Stimulated activated CD4-positive, alpha-beta T cell treated with anti-CD3 and anti-CD28 coated beads, TNF-alpha, amount 100 ng/mL, for 4 hours (primary cell): ENCODE data around the gene NR2F2.

ENCODE experiments used
- DNase-seq, 3 experiments: peaks; one replicate each; pipeline ENCODE4 v3.0.0-alpha.2; 2020; ENCODE audit warnings: low read depth in 3 of 3

The NR2F2 gene

GRCh38 chr15:96330450-96331143, at the start of gene NR2F2:
TSS of gene NR2F2 (plus strand) at chr15:96330700. CDS start at chr15:96332106, 1,406 bp downstream.
- peak in 1 of 3 experiments; percentile 15 for DNase-seq

DNA sequence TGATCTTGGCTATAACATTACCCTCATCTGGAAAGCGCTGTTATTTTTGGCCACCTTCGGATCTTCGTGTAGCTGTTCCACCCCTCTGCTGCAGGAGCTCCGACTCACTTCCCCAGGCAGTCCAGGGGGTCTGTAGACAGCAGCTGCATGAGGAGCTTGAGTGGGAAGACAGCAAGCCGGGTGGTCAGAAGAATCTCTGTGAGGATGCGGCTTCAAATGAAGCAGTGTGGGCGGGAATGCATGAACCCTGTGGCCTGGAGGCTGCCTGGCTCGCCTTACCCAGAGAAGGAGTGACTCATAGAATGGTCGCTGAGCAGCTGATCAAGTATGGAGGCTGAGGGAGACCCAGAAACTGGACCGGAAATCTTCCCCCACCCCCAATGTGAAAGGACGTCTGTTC, 45.2 kb upstream of the NR2F2 start:
- DNase-seq = no peak

DNA sequence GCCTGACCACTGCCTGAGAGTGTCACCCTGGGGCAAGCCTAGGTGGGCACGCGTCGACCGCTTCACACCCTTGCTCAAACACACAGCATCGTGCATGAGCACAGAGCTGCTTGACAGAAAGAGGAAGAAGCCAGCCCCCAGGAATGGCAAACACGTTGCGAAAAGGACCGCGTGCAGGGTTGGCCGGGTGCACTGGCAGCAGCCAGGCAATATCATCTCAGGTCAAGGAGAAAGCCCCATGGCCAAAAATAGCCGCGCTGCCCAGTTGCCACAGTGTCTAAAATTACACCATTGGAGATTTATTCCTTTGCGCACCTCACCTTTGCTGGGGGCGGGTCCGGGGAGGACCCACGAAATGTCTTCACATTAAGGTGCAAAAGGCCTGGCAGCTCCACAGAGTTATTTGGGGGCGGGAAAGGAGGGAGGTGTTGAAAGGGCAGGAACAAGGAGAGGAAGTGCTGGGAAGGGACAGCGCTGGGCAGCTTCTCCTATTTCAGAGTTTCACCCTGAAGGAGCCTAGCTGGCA, 44.7 kb upstream of the NR2F2 start:
- no peak for DNase-seq

- no peak for DNase-seq
Observed at GRCh38 chr15:96290679-96291078, 39.8 kb upstream of the NR2F2 start.

DNA sequence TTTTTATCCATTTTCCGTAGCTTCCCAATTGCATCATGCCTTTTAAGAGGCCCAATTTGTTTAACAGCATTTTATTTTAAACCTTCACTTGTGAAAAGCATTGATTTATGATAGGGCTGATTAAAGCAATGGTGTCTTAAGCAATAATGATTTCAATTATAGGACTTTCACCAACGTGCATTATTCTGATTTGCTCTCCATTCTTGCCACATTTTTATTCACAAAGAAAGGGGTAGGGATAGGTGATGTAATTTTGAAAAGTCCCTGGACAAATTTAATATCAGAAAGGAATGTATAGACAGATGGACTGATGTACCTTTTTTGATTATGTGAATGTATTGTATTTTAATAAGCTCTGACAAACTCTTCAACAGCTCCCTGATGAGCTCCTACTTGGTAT, 37.9 kb upstream of the NR2F2 start:
- DNase-seq = no peak

- no peak for DNase-seq
Observed at GRCh38 chr15:96293441-96293840, 37.1 kb upstream of the NR2F2 start.

DNA sequence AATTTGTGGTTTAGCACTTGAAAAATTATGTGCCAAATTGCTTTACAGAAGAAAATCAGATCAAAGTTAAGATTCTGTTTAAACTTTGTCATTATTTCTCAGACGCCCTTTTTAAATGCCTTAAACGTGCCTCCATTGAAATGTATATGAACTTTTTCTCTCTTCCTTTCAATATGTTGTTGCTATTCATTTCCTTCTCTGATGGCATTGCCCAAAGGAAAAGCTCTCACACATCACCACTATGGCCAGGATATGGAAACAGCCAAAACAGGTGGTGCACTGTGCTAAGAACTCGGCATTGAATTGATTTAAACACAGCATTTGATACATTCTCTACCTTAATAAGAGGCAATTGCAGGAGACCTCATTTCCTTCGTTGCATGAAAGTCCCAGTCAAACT, 35.7 kb upstream of the NR2F2 start:
- DNase-seq = no peak

- DNase-seq = no peak
Observed at GRCh38 chr15:96296264-96296663, 34.2 kb upstream of the NR2F2 start.

DNA sequence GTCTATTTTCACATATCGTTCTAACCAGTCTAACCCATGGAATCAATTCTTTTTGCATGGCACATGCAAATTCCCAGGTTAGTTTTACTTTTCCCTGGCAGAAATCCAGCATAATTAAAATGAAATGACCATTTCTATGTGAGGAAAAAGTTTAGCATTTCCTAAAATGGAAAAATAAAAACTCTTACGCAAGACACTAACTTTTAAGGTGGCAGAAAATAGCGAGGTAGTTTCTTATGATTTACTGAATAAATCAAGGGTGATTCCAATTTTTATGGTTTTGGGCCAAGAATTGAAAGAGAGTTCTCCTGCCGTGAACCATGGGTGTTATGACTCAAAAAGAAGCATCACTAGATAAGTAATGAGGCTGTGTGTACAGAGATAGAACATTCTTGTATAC, 32.7 kb upstream of the NR2F2 start:
- no peak for DNase-seq

DNA sequence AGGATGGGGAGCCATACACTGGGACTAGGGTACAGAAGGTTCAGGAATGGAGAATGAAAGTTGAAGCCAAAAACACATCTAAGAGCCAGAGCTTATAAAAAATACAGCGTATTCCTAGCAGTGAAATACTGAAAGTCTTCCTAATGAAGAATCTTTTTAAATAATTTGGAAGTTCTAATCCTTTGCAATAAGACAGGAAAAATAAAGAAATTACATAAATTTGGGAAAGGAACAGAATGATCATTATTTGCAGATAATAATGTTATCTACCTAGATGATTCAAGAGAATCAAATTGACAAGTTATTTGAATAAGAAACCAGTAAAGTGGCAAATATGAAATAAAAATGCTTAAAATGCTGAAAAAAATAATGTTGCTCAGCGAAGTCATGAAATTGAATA, 32.3 kb upstream of the NR2F2 start:
- DNase-seq = no peak

GRCh38 chr15:96300836-96301235, 29.7 kb upstream of the NR2F2 start:
- no peak for DNase-seq

DNA sequence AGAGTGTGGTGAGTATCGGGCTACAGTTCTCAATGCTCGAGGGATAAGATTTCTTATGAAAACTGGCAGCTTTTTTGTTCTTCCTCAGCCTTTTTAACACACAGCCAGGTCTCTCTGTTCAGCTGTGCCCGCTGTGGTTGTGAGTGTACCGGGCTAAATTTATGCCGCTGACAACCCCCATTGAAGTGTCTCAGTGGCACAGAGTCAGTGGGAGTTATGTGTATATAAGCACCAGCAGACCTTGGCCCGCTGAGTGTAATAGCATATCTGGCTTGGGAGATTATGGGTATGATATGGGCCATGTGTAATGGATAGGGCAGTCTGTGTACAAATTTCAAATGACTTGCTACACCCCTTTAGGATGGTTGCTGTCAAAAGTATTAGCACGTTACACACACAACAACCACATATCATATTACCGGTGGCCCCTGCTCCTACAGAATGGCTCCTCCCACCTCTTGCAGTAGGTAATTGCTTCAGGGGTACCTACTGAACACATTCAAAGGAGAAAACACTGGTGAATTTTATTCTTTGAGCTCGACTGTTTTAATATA, 26.9 kb upstream of the NR2F2 start:
- no peak for DNase-seq

DNA sequence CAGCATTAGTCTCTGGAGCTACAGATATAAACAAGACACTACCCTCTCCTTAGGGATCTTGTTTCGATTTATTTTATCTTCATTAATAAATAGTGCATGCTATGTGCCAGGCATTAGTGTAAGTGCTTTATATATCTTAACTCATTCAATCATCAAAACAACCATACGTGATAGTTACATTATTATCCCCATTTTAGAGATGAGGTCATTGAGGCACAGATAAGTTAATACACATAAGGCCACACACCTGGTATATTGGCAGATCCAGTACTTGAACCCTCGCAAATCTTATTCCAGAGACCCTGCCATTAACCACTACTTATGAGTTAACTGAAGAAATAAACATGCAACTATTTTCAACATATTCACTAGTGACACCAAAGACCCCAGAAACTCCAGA, 25.7 kb upstream of the NR2F2 start:
- no peak for DNase-seq

GRCh38 chr15:96306321-96306720, 24.2 kb upstream of the NR2F2 start:
- no peak for DNase-seq

DNA sequence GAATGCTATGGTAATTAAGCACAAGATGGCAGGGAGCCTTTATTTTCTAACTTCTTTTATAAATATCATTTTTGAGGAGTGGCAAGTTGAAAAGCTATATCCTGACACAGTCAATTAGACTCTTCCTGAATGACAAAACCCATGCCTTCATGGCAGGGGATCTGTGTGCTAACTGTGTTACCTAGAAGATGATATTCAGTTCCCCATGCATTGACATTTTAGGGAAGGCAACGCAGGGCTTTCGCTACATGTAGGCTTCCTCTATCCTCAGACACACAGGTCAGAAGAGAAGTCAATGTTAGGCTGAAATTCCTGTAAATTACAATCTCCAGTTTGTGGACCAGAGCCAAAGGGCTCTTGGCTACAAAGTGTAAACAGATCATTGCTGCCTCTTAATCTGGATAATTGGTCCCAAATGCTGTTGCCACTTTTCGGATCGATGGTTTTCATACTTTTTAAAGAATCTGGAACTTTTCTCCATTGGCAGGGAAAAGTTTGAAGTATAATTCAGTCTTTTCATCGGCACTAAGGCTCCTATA, 22.6 kb upstream of the NR2F2 start:
- no peak for DNase-seq

GRCh38 chr15:96309143-96309660, 21.3 kb upstream of the NR2F2 start:
- DNase-seq = no peak

GRCh38 chr15:96311256-96311955, 19.1 kb upstream of the NR2F2 start:
- no peak for DNase-seq

GRCh38 chr15:96311956-96312294, 18.6 kb upstream of the NR2F2 start:
- DNase-seq = no peak

- DNase-seq = no peak
Observed at GRCh38 chr15:96312641-96313335, 17.7 kb upstream of the NR2F2 start.

DNA sequence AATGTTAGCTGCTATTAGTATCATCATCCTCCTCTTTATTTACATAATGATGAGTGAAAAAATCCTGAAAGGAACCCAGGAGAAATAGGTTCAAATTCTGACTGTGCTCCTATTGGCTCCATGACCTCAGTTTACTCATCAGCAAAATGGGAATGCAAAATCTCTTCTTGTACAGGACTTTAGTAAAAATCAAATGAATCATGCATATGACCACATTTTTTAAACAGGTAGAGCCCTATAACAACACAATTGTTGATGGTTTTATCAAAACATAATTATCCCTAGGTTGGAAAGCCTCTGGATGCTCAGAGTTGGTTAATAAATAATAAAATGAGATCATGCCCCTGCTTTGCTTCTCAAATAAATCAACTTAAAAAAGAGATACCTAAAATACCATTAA, 16.0 kb upstream of the NR2F2 start:
- DNase-seq = no peak

GRCh38 chr15:96314963-96315362, 15.5 kb upstream of the NR2F2 start:
- DNase-seq = no peak
